Thyroid gland (tissue), 4 donors: ENCODE results near the gene KIF21A. TPM values are rescaled to one million over a fixed set of nuclear protein-coding genes. Genes with fewer than 3 reads are reported as not detected.

ENCODE experiments used
- DNase-seq, 2 donors: peaks; one replicate each; pipeline ENCODE4 v3.0.0-alpha.2; 2019
- H3K27ac ChIP-seq, 3 donors: fragments of 200-600 bp; sonication (generic); 1 replicate in 2 of 3; 2 replicates in 1 of 3; pipeline ENCODE4 v1.5.1; 2016 to 2019; ENCODE audit warnings: mild to moderate bottlenecking in 1 of 3, moderate library complexity in 1 of 3
- H3K27me3 ChIP-seq: fragments of 200-600 bp; sonication (generic); one replicate; pipeline ENCODE4 v1.5.1; 2019
- H3K36me3 ChIP-seq, 2 donors: fragments of 200-600 bp; sonication (generic); one replicate each; pipeline ENCODE4 v1.5.1; 2016 to 2019
- H3K4me1 ChIP-seq, 2 donors: fragments of 200-600 bp; sonication (generic); one replicate each; pipeline ENCODE4 v1.5.1; 2017 to 2019
- H3K4me3 ChIP-seq, 3 donors: fragments of 200-600 bp; sonication (generic); replicated peaks in 1 of 3; 1 replicate in 2 of 3; 2 replicates in 1 of 3; pipeline ENCODE4 v1.5.1; 2016; ENCODE audit warnings: mild to moderate bottlenecking in 1 of 3
- H3K9me3 ChIP-seq: fragments of 200-600 bp; sonication (generic); one replicate; pipeline ENCODE4 v1.5.1; 2017
- CTCF ChIP-seq, 6 experiments: fragments of 200-600 bp in 3 of 6; fragments of 450-650 bp in 3 of 6; sonication (generic) in 3 of 6; IDR thresholded peaks; one replicate each; pipeline ENCODE4 v1.5.1; 2016 to 2019; ENCODE audit warnings: antibody characterized with exemption in 6 of 6, mild to moderate bottlenecking in 2 of 6, inconsistent platforms in 1 of 6, moderate library complexity in 1 of 6
- POLR2A ChIP-seq, 2 donors: fragments of 450-650 bp; IDR thresholded peaks; one replicate each; pipeline ENCODE4 v1.6.1; 2017; ENCODE audit warnings: antibody characterized with exemption in 2 of 2, mild to moderate bottlenecking in 2 of 2, moderate library complexity in 1 of 2
- WGBS, 2 donors: methylation state at CpG; one replicate each; pipeline ENCODE4 v1.1.5; 2017; 5-methylcytosine and 5-hydroxymethylcytosine counted together
- intact Hi-C: fragments of 100-400 bp; cut with DNase I; formaldehyde crosslinking; loops from one replicate; pipeline ENCODE4 v1.15.1; 2023
- total RNA-seq, 4 donors: library from RNA; depleted of rRNA; stranded (reverse); fragments of >200 nt; gene quantifications; one replicate each; pipeline ENCODE4 v1.2.3, GENCODE V29; 2016

KIF21A gene
- total RNA-seq, 4 donors from 2014 or later = 17.5 to 149 (median 33.1) TPM

- Histone ChIP-seq H3K27me3 (no peaks in the 10 kb centered on the region), H3K9me3 (no peaks in the 10 kb centered on the region), H3K27ac (no peak overlapping the region), H3K4me3 (no peak overlapping the region), H3K36me3 (no peaks in the 10 kb centered on the region), H3K4me1 (no peaks in the 10 kb centered on the region)
- no peak for TF ChIP-seq CTCF (IDR thresholded peaks at IDR 0.05)
- no peak for TF ChIP-seq POLR2A (IDR thresholded peaks at IDR 0.05)
- intact Hi-C loops = no loop called here
- no peak for DNase-seq
- WGBS, 2 donors = 80 to 82% methylated on average over 4 of the region's 4 CpGs
These were observed 155.5 kb downstream of the KIF21A start for GRCh38 chr12:39287409-39287808.

GRCh38 chr12:39278426-39278825 lies 164.5 kb downstream of the KIF21A start:
- DNase-seq = no peak
- no peak overlapping the region for H3K27ac ChIP-seq
- H3K36me3 ChIP-seq = no peaks in the 10 kb centered on the region
- intact Hi-C loops = loop anchor here (10.0 kb wide), 1 partner anchor 134 kb away; no protein-coding TSS in a partner anchor
- H3K4me1 ChIP-seq = no peaks in the 10 kb centered on the region
- no peaks in the 10 kb centered on the region for H3K27me3 ChIP-seq
- TF ChIP-seq POLR2A (IDR thresholded peaks at IDR 0.05) = no peak
- no peak for TF ChIP-seq CTCF (IDR thresholded peaks at IDR 0.05)
- no peaks in the 10 kb centered on the region for H3K9me3 ChIP-seq
- no peak overlapping the region for H3K4me3 ChIP-seq

GRCh38 chr12:39277416-39277815 lies 165.5 kb downstream of the KIF21A start:
- DNase-seq = no peak
- H3K27ac ChIP-seq = no peak overlapping the region
- intact Hi-C loops = loop anchor here (10.0 kb wide), 1 partner anchor 133 kb away; no protein-coding TSS in a partner anchor
- TF ChIP-seq POLR2A (IDR thresholded peaks at IDR 0.05) (no peak), CTCF (IDR thresholded peaks at IDR 0.05) (no peak)
- 100% methylated on average over 1 of the region's 1 CpG for WGBS, 2 donors
- H3K4me3 ChIP-seq = no peak overlapping the region
- peaks cover 3 to 6% of the 10 kb centered on the region in 2 donors for H3K4me1 ChIP-seq
- H3K36me3 ChIP-seq = no peaks in the 10 kb centered on the region
- no peaks in the 10 kb centered on the region for H3K27me3 ChIP-seq
- H3K9me3 ChIP-seq = no peaks in the 10 kb centered on the region

- intact Hi-C loops = loop anchor here (10.0 kb wide), 1 partner anchor 131 kb away; no protein-coding TSS in a partner anchor
- Histone ChIP-seq H3K27me3 (no peaks in the 10 kb centered on the region), H3K36me3 (no peaks in the 10 kb centered on the region), H3K27ac (no peak overlapping the region), H3K4me3 (no peak overlapping the region), H3K9me3 (no peaks in the 10 kb centered on the region), H3K4me1 (peaks cover 15 to 17% of the 10 kb centered on the region in 2 donors)
- no peak for TF ChIP-seq CTCF (IDR thresholded peaks at IDR 0.05)
- TF ChIP-seq POLR2A (IDR thresholded peaks at IDR 0.05) = no peak
- WGBS, 2 donors = 84 to 89% methylated on average over 3 of the region's 3 CpGs
- no peak for DNase-seq
These were observed 167.1 kb downstream of the KIF21A start for GRCh38 chr12:39275846-39276245.

- H3K4me3 ChIP-seq = no peak overlapping the region
- peaks cover 15 to 18% of the 10 kb centered on the region in 2 donors for H3K4me1 ChIP-seq
- no peaks in the 10 kb centered on the region for H3K9me3 ChIP-seq
- TF ChIP-seq POLR2A (IDR thresholded peaks at IDR 0.05) (no peak), CTCF (IDR thresholded peaks at IDR 0.05) (peak; percentile 19 to 72 (median 43))
- H3K27me3 ChIP-seq = no peaks in the 10 kb centered on the region
- 29% methylated on average over 8 of the region's 8 CpGs for WGBS, 2 donors
- no peaks in the 10 kb centered on the region for H3K36me3 ChIP-seq
- peak overlapping the region in 2 of 3 donors; percentile 1 to 32 for H3K27ac ChIP-seq
- DNase-seq = peak; percentile 14 to 24
- intact Hi-C loops = loop anchor here (10.0 kb wide), 1 partner anchor 128 kb away; no protein-coding TSS in a partner anchor
These were observed 169.9 kb downstream of the KIF21A start for GRCh38 chr12:39272871-39273655.
